HG03066 (cell line): ENCODE measurements around the gene NFIX.

ENCODE experiments used
- ATAC-seq: cut with Tn5 transposase; IDR thresholded peaks from one replicate; pipeline ENCODE4 v1.9.1; 2021; ENCODE audit warnings: low read depth; ENCODE audit not compliant: unreplicated experiment

Gene NFIX

GRCh38 chr19:13033819-13034611 lies 38.7 kb downstream of the NFIX start:
- ATAC-seq, result no peak

- no peak for ATAC-seq
These were observed 39.4 kb downstream of the NFIX start for GRCh38 chr19:13034636-13035035.

DNA sequence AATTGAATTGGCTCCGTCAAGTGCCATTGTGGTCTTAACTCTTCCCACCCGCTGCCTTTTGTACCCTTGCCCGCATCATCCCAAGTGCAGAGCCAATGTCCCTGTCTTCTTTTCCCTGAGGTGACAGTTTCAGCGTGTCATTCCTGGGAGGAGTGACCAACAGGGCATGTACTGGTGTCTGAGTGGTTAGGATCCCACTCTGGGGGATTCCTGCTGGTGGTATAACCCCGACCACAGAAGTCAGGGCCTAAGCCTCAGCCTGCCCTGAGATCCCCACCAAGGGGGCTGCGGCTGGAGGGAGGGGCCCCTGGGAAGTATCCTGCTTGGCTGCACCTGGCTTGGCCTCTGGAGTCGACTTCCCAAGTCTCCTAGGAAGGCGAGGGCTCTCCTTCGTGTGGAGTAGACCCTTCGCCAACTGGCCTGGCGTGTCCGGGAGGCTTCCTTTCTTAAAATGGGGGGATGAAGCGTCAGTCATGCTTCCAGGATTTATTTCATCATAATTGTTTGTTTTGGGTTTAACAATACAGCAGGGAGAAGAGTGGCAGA lies 40.6 kb downstream of the NFIX start:
- ATAC-seq, result no peak

DNA sequence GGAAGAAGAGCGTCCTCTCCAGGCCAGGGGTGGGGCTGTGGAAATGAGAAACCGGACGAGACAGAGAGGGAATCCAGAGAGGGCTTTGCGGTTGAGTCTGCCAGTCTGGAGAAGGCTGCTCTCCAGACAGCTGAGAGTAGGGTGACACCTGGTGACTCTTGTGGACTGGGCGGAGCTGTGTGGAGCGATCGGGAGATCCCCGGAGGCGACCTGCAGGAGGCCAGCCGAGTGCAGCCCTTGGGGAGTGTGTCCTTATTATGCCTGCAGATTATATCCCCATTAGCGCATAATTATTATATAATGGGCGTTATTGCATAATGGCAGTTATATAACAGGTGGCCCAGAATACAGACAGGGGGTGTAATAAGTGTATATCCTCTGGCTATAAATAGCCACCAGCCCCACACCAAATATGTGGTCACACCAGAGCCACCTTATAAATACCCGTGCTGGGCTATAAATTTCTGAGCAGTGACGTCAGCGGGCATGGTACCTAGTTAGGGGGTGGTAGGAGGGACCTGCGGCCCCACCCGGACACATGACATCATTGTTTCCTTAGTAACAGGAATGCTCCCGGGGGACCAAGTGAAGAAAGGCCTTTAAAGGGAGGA lies 41.2 kb downstream of the NFIX start:
- no peak for ATAC-seq

GRCh38 chr19:13037161-13037560 lies 41.9 kb downstream of the NFIX start:
- no peak for ATAC-seq

DNA sequence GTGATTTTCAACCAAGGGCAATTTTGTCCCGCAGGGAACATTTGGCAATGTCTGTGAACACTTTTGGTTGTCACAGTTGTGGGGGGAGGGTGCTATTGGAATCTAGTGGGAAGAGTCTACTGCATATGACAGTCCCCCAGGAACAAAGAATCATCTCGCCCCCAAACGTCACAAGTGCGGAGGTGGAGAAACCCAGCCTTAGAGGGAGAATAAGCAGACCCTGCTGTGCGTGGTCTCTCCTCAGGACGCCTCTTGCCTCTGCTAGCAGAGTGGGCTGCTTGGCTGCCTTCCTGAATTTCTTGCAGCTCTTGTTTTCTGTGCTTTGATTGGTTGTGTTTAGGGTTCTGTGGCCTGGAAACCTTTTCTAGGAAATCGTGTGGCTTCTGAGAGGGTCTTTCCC lies 42.5 kb downstream of the NFIX start:
- no peak for ATAC-seq

DNA sequence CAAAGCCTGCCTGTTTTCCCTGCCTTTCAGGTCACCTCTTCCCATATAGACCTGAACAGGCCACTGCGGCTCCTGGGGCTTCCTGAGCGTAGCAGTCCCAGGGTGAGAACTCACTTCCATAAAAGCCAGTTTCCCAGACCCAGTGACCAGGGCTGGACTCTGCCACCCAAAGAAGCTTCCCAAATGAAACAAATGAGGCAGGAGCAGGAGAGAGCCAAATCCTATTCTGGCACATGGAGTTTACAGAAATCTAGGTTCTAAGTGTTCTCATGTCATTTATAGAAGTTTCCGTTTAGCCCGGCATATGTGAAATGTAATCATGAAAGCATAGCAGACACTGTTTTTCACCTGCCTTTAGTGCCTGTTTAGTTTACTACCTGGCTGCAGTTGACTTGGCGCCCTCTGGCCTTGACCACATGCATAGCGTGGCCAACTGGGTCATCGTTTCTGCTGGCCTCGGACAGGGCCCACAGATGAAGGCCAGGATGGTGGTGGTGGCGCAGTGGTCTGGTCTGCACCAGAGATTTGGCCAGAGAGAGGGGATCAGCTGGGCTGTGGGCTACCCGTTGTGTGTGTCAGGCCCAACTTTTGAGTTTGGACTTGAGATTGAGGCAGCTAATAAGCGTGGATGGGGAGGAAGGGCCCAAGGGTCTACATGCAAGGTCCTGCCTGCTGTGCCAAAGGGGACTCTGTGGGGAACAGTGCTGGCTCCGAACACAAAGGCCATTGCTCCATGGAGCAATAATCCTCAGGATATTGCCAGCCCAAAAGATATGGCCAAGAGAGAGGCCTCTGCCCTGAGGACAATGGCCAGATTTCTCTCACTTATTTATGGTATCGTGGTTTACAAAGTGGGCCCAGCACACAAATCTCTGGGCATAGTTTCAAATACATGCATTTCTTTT lies 43.3 kb downstream of the NFIX start:
- no peak for ATAC-seq

GRCh38 chr19:13039211-13039789 lies 44.0 kb downstream of the NFIX start:
- no peak for ATAC-seq

GRCh38 chr19:13040232-13040947 lies 45.1 kb downstream of the NFIX start:
- no peak for ATAC-seq

- ATAC-seq, result no peak
These were observed 45.6 kb downstream of the NFIX start for GRCh38 chr19:13040948-13041292.

- ATAC-seq, result no peak
These were observed 47.3 kb downstream of the NFIX start for GRCh38 chr19:13042443-13043130.

- no peak for ATAC-seq
These were observed 48.0 kb downstream of the NFIX start for GRCh38 chr19:13043285-13043684.

DNA sequence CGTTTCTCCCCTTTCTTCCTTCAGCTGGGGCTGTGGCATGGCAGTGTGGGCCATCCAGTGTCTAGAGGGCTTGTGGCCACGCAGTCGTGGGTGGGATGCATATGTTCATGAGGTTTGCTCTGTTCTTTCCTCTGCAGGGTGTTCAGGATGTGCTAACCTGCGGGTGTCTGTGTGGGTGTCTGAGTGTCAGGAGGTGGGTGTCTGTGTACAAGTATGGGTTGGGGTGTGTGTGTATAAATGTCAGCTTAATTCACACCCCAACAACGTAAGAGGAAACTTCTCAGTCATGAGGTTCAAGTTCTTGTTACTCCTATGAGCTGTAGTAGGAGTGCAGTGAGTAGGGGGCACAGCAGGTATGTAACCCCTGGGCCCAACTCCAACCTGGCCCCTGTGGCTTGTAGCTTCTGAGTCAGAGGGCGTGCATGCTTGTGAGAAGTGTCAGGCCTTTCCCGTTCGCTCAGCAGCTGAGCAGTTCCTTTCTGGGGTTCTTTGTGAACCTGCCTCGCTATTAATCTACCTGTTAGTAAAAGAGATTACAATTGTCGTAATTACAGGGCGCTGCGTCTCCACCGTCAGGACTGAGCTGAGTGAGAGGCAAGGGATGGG lies 49.1 kb downstream of the NFIX start:
- no peak for ATAC-seq

DNA sequence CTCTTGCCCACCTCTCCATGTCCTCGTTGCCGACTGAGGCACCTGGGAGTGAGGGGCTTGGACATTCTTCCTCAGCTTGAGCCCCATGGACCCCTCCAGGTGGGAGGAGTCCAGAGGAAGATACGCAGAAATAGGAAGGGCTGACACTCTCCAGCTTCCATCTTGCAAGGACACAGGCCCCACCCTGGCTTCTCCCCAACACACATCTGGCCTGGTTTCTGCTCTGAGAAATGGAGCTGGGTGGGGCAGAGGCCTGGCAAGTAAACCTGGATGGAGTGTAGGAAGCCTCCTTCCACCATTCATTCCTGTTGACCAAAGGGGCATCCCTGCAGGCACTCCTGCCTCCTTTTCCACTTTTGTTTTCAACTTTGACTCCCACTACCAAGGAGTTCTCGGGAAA lies 50.5 kb downstream of the NFIX start:
- ATAC-seq, result no peak

GRCh38 chr19:13047374-13047773 lies 52.1 kb downstream of the NFIX start:
- no peak for ATAC-seq

DNA sequence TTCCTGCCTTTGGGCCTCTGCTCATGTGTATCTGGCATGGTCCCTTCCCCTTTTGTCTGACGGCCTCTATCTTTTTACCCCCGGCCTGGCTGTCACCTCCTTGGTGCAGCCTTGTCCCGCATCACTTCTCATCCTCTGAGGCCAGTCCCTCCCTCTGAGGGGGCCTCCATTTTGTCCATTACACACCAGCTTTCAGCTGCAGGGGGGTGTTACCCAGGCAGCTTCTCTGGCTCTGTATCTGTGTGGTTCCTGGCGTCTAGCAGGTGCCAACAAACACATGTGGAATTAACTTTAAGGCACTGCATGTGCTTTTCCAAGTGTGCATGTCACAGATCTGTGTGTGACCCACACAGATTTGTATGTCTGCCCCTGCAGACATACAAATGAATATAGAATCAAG lies 55.0 kb downstream of the NFIX start:
- no peak for ATAC-seq

- ATAC-seq, result no peak
These were observed 56.4 kb downstream of the NFIX start for GRCh38 chr19:13051557-13052165.

GRCh38 chr19:13052447-13053175 lies 57.3 kb downstream of the NFIX start:
- no peak for ATAC-seq
